Loucy (cell line): ENCODE data around the gene FHIT.

Source experiments
- H2AFZ ChIP-seq: fragments of 200-600 bp; sonication (generic); 2 replicates; pipeline ENCODE4 v1.6.0; 2016; ENCODE audit warnings: antibody characterized with exemption, mild to moderate bottlenecking, low read length, moderate library complexity
- H3F3A ChIP-seq: fragments of 200-600 bp; 2 replicates; pipeline ENCODE4 v1.6.0; 2016; ENCODE audit warnings: antibody characterized with exemption, low read depth, mild to moderate bottlenecking
- H3K27me3 ChIP-seq: fragments of 200-600 bp; sonication (generic); 2 replicates; pipeline ENCODE4 v1.6.1; 2014; ENCODE audit warnings: low read length, mild to moderate bottlenecking; ENCODE audit not compliant: insufficient read depth, poor library complexity, severe bottlenecking
- H3K36me3 ChIP-seq: fragments of 200-600 bp; sonication (generic); 2 replicates; pipeline ENCODE4 v1.6.1; 2016; ENCODE audit warnings: low read length; ENCODE audit not compliant: insufficient read depth
- H3K4me1 ChIP-seq: fragments of 200-600 bp; sonication (generic); 2 replicates; pipeline ENCODE4 v1.5.1; 2014; ENCODE audit warnings: low read length, mild to moderate bottlenecking; ENCODE audit not compliant: insufficient read depth, poor library complexity, severe bottlenecking
- H3K4me2 ChIP-seq: fragments of 200-600 bp; sonication (generic); 2 replicates; pipeline ENCODE4 v1.6.0; 2014; ENCODE audit warnings: antibody characterized with exemption, low read length, low read depth, mild to moderate bottlenecking; ENCODE audit not compliant: poor library complexity, severe bottlenecking
- H3K4me3 ChIP-seq: fragments of 200-600 bp; sonication (generic); 2 replicates; pipeline ENCODE4 v1.5.1; 2014; ENCODE audit warnings: low read length, mild to moderate bottlenecking, mixed read lengths; ENCODE audit not compliant: poor library complexity, severe bottlenecking
- H3K79me2 ChIP-seq: fragments of 200-600 bp; sonication (generic); 2 replicates; pipeline ENCODE4 v1.6.1; 2014; ENCODE audit warnings: low read length; ENCODE audit not compliant: insufficient read depth
- H3K9ac ChIP-seq: fragments of 200-600 bp; sonication (generic); 2 replicates; pipeline ENCODE4 v1.6.0; 2014; ENCODE audit warnings: mild to moderate bottlenecking, low read depth, low read length, moderate library complexity; ENCODE audit not compliant: poor library complexity, severe bottlenecking
- H3K9me2 ChIP-seq: fragments of 200-600 bp; sonication (generic); replicated peaks from 2 replicates; pipeline ENCODE4 v1.6.1; 2016; ENCODE audit warnings: low read depth, low read length, mixed read lengths
- H3K9me3 ChIP-seq: fragments of 200-600 bp; sonication (generic); 2 replicates; pipeline ENCODE4 v1.6.1; 2014; ENCODE audit warnings: mild to moderate bottlenecking, antibody characterized with exemption, low read length, low read depth; ENCODE audit not compliant: insufficient read depth
- H4K20me1 ChIP-seq: fragments of 200-600 bp; sonication (generic); 2 replicates; pipeline ENCODE4 v1.6.0; 2014; ENCODE audit warnings: antibody characterized with exemption, low read length, mild to moderate bottlenecking; ENCODE audit not compliant: insufficient read depth, poor library complexity, severe bottlenecking
- CTCF ChIP-seq: fragments of 200-600 bp; sonication (generic); conservative IDR thresholded peaks from 2 replicates; pipeline ENCODE4 v1.5.1; 2014; ENCODE audit warnings: mild to moderate bottlenecking, antibody characterized with exemption, low read length
- EZH2phosphoT487 ChIP-seq: fragments of 200-600 bp; IDR thresholded peaks from 2 replicates; pipeline ENCODE4 v1.6.1; 2018; ENCODE audit warnings: antibody characterized with exemption, mild to moderate bottlenecking, moderate library complexity, borderline replicate concordance

Gene FHIT

GRCh38 chr3:59791774-59792308 lies 1459.4 kb downstream of the FHIT start:
- Histone ChIP-seq H3K9me2 (no peaks in the 10 kb centered on the region), H3K4me2 (peak overlapping the region; percentile 67), H3K27me3 (no peaks in the 10 kb centered on the region), H3K36me3 (no peaks in the 10 kb centered on the region), H3K9ac (no peak overlapping the region), H3K79me2 (no peaks in the 10 kb centered on the region), H3K4me1 (peaks cover 63% of the 10 kb centered on the region), H3K4me3 (no peak overlapping the region), H3F3A (no peaks in the 10 kb centered on the region), H4K20me1 (no peaks in the 10 kb centered on the region), H2AFZ (no peak overlapping the region), H3K9me3 (no peaks in the 10 kb centered on the region)
- no peak for TF ChIP-seq CTCF
- no peak for TF ChIP-seq EZH2phosphoT487

GRCh38 chr3:59790241-59790640 lies 1461.0 kb downstream of the FHIT start:
- Histone ChIP-seq H3K4me3 (peak overlapping the region; percentile 55), H3K4me2 (peak overlapping the region; percentile 67), H2AFZ (peak overlapping the region; percentile 84), H4K20me1 (no peaks in the 10 kb centered on the region), H3K27me3 (no peaks in the 10 kb centered on the region), H3K9me3 (no peaks in the 10 kb centered on the region), H3K9me2 (no peaks in the 10 kb centered on the region), H3K4me1 (peaks cover 57% of the 10 kb centered on the region), H3K9ac (peak overlapping the region; percentile 40), H3K79me2 (no peaks in the 10 kb centered on the region), H3K36me3 (no peaks in the 10 kb centered on the region), H3F3A (no peaks in the 10 kb centered on the region)
- TF ChIP-seq EZH2phosphoT487 (no peak), CTCF (no peak)

DNA sequence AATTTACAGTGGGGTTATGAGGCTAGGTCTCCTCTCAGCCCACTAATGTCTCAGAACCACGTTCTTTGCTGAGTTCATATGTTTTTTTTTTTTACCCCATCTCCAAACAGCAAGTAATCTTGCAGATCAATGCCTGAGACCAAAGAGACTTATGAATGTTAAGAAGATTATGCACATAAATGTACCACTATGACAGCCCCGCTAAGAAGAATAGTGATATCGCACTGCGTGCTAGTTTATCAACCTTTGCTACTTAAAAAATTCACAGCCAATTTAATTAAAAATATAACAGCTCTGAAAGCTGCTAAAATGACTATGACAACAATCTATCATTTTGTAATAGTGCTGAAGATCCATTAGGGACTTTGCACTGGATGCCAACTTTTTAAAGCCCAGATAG lies 1462.5 kb downstream of the FHIT start:
- H3K4me3 ChIP-seq: no peak overlapping the region
- no peak for TF ChIP-seq CTCF
- no peak for TF ChIP-seq EZH2phosphoT487
- H3K9ac ChIP-seq: no peak overlapping the region
- H4K20me1 ChIP-seq: no peaks in the 10 kb centered on the region
- no peaks in the 10 kb centered on the region for H3K79me2 ChIP-seq
- no peaks in the 10 kb centered on the region for H3K9me2 ChIP-seq
- H3F3A ChIP-seq: no peaks in the 10 kb centered on the region
- no peaks in the 10 kb centered on the region for H3K9me3 ChIP-seq
- H2AFZ ChIP-seq: no peak overlapping the region
- no peak overlapping the region for H3K4me2 ChIP-seq
- H3K27me3 ChIP-seq: no peaks in the 10 kb centered on the region
- H3K4me1 ChIP-seq: peaks cover 50% of the 10 kb centered on the region
- H3K36me3 ChIP-seq: no peaks in the 10 kb centered on the region
